Astrocyte (in vitro differentiated cells and primary cell): ENCODE results near the gene USPL1.

ENCODE experiments used
- EZH2 ChIP-seq: IDR thresholded peaks from 2 replicates; pipeline ENCODE4 v1.6.1; 2012; ENCODE audit warnings: mild to moderate bottlenecking, low read length, inconsistent platforms; ENCODE audit not compliant: insufficient read depth
- TF ChIP-seq, protein P1 (sequence below): IDR thresholded peaks from 2 replicates; pipeline ENCODE4 v1.5.1; 2011; ENCODE audit warnings: low read depth, mild to moderate bottlenecking, inconsistent platforms, low read length, moderate library complexity; ENCODE audit not compliant: insufficient read depth

- TF ChIP-seq, protein P1, sequence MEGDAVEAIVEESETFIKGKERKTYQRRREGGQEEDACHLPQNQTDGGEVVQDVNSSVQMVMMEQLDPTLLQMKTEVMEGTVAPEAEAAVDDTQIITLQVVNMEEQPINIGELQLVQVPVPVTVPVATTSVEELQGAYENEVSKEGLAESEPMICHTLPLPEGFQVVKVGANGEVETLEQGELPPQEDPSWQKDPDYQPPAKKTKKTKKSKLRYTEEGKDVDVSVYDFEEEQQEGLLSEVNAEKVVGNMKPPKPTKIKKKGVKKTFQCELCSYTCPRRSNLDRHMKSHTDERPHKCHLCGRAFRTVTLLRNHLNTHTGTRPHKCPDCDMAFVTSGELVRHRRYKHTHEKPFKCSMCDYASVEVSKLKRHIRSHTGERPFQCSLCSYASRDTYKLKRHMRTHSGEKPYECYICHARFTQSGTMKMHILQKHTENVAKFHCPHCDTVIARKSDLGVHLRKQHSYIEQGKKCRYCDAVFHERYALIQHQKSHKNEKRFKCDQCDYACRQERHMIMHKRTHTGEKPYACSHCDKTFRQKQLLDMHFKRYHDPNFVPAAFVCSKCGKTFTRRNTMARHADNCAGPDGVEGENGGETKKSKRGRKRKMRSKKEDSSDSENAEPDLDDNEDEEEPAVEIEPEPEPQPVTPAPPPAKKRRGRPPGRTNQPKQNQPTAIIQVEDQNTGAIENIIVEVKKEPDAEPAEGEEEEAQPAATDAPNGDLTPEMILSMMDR: no peak
- TF ChIP-seq EZH2: no peak
These were observed 15.9 kb upstream of the USPL1 start for GRCh38 chr13:30601836-30602235.
